Activated naive CD8-positive, alpha-beta T cell (primary cell): ENCODE data around the gene ERAP2.

Source experiments
- H3K27ac Mint-ChIP-seq: one replicate; pipeline ENCODE4 v1.8.0; 2021; ENCODE audit warnings: mixed read lengths
- H3K27me3 Mint-ChIP-seq: one replicate; pipeline ENCODE4 v1.8.0; 2021; ENCODE audit warnings: mixed read lengths
- H3K36me3 Mint-ChIP-seq: one replicate; pipeline ENCODE4 v1.8.0; 2021; ENCODE audit warnings: mixed read lengths
- H3K4me1 Mint-ChIP-seq: one replicate; pipeline ENCODE4 v1.8.0; 2021; ENCODE audit warnings: low read depth, mixed read lengths
- H3K4me3 Mint-ChIP-seq: one replicate; pipeline ENCODE4 v1.8.0; 2021; ENCODE audit warnings: mild to moderate bottlenecking, mixed read lengths
- H3K9me3 Mint-ChIP-seq: one replicate; pipeline ENCODE4 v1.8.0; 2021; ENCODE audit warnings: low read depth, mixed read lengths

ERAP2 gene

DNA sequence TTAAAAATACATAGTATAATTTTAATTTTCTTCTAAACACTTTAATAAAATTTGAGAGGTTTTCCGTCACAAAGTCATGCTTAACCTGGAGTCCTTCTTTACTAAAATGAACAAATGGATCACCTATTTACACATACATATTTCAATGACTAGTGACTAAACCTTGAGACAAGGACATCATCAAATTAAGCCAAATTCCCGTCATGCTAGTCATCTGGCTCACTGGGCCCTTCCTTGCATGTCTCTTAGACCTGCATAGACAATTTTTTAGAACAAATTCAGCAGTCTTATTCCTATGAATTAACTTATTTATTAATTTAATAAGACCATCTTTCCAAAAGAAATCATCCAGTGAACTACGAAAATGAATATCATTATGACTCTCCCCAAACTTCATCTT, 26.6 kb downstream of the ERAP2 start:
- Mint-ChIP-seq H3K27me3 (no peaks in the 10 kb centered on the region), H3K9me3 (no peaks in the 10 kb centered on the region), H3K27ac (no peak overlapping the region), H3K4me3 (no peak overlapping the region), H3K36me3 (peaks cover 26% of the 10 kb centered on the region), H3K4me1 (peaks cover 30% of the 10 kb centered on the region)

DNA sequence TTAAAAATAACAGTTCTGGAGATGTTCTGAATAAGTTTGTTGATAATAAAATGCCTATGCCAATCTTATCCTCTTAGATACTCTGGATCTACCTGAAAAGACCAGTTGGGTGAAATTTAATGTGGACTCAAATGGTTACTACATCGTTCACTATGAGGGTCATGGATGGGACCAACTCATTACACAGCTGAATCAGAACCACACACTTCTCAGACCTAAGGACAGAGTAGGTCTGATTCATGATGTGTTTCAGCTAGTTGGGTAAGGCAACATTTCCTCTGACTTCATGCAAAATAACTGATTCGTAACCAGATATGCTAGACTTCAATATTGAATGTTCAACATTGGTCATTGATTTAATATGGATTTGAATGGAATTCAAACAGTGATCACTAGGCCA, 27.0 kb downstream of the ERAP2 start:
- no peaks in the 10 kb centered on the region for H3K9me3 Mint-ChIP-seq
- peaks cover 30% of the 10 kb centered on the region for H3K4me1 Mint-ChIP-seq
- H3K36me3 Mint-ChIP-seq = peaks cover 26% of the 10 kb centered on the region
- H3K27me3 Mint-ChIP-seq = no peaks in the 10 kb centered on the region
- no peak overlapping the region for H3K27ac Mint-ChIP-seq
- H3K4me3 Mint-ChIP-seq = no peak overlapping the region

DNA sequence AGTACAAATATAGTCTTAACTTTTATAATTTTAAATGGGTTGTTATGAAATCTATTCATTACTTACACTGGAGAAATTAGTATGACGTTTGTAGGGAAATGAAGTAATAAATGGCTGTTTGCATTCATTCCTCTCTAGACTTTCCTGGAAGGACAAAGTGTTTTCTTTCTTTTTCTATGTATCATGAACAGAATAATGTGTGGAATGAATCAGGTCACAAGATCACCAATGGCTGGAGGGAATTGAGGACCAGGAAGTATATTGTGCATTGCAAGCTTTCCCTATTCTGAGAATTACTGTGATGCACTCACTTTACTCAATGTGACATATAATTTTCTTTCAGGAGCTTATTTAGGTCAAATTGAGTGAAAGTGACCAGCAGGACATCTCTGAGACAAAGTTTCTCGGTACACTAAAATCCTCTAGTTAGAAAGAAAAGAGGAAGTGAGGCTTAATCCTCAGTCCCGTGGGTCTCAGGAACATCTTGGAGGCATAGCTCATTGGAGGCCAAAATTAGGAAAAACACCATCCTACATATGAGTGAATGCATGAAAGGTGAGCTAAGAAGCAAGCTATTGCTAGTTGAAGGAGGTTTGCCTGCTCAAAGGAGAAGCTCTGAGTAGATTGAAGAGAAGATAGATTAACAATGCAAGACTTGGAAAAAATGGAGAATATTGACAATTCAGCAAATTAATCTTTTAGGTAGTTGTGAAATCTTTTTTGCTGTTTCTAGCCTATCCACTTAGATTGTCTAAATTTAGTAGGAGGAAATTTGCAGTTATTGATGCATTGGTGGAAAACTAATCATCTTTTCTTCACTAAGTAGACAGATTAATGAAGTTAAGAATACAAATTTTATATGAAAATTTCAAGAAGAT, 28.0 kb downstream of the ERAP2 start:
- H3K9me3 Mint-ChIP-seq = no peaks in the 10 kb centered on the region
- H3K27ac Mint-ChIP-seq = peak overlapping the region; percentile 58
- H3K4me3 Mint-ChIP-seq = no peak overlapping the region
- peaks cover 30% of the 10 kb centered on the region for H3K4me1 Mint-ChIP-seq
- H3K36me3 Mint-ChIP-seq = peaks cover 23% of the 10 kb centered on the region
- no peaks in the 10 kb centered on the region for H3K27me3 Mint-ChIP-seq

DNA sequence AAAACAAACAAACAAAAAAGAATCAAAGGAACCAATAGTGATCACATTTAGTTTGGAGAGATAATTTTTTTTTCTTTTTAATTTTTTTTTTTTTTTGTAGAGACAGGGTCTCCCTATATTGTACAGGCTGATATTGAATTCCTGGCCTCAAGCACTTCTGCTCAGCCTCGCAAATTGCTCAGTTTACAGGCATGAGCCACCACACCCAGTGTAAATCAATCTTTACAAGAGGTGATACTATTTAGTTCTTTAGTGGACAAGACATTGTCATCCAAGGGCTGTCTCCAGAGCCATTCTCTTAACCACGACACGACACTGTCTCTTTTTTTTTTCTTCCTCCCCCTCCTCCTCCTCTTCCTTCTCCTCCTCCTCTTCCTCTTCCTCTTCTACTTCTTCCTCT, 29.6 kb downstream of the ERAP2 start:
- Mint-ChIP-seq H3K4me1 (peaks cover 32% of the 10 kb centered on the region), H3K4me3 (no peak overlapping the region), H3K27ac (peak overlapping the region; percentile 61), H3K27me3 (no peaks in the 10 kb centered on the region), H3K36me3 (peaks cover 21% of the 10 kb centered on the region), H3K9me3 (no peaks in the 10 kb centered on the region)

DNA sequence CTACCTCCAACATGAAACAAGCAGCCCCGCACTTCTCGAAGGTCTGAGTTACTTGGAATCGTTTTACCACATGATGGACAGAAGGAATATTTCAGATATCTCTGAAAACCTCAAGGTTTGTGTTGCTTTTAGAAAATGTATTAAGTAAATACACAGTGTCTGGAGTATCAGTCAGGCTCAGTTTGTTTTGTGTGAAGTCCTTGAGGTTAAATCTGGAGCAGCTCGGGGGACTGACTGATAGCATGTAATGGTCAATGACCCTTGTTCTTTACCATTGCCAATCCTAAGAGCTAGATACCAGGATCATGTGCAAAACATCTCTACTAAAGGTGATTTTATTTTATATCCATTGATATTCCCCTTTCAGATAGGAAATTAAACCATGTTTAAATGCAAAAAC, 32.7 kb downstream of the ERAP2 start:
- Mint-ChIP-seq H3K27ac (peak overlapping the region; percentile 73), H3K27me3 (no peaks in the 10 kb centered on the region), H3K4me3 (no peak overlapping the region), H3K9me3 (no peaks in the 10 kb centered on the region), H3K36me3 (peaks cover 12% of the 10 kb centered on the region), H3K4me1 (peaks cover 24% of the 10 kb centered on the region)

DNA sequence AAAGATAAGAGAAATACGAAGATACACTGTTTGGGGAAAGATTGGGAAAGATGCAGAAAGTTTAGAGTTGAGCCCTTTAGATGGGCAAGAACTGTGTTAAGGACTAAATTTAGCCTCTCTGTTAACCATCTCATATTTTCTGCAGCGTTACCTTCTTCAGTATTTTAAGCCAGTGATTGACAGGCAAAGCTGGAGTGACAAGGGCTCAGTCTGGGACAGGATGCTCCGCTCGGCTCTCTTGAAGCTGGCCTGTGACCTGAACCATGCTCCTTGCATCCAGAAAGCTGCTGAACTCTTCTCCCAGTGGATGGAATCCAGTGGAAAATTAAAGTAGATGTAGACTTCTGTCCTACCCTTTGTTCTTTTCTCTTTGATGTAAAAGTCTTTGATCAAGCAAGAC, 33.1 kb downstream of the ERAP2 start:
- Mint-ChIP-seq H3K4me3 (no peak overlapping the region), H3K9me3 (no peaks in the 10 kb centered on the region), H3K27me3 (no peaks in the 10 kb centered on the region), H3K4me1 (peaks cover 24% of the 10 kb centered on the region), H3K36me3 (peaks cover 14% of the 10 kb centered on the region), H3K27ac (peak overlapping the region; percentile 73)

DNA sequence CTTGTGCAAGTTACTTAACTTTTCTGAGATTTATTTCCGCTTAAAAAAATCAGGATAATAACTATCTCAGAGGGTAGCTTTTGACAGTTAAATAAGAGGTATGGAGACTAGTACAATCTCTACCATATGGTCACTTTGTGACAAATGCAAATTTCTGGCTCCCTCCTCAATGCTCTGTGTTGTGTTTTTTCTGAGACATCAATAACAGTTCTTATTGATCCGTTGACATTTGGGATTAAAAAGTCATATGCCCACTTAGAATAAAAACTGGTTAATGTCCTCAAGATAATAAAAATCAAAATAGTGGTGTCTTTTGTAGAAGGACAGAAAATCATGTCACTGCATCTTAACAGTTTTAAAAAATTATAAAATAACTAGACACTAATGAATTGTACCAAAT, 34.8 kb downstream of the ERAP2 start:
- H3K36me3 Mint-ChIP-seq = peaks cover 14% of the 10 kb centered on the region

DNA sequence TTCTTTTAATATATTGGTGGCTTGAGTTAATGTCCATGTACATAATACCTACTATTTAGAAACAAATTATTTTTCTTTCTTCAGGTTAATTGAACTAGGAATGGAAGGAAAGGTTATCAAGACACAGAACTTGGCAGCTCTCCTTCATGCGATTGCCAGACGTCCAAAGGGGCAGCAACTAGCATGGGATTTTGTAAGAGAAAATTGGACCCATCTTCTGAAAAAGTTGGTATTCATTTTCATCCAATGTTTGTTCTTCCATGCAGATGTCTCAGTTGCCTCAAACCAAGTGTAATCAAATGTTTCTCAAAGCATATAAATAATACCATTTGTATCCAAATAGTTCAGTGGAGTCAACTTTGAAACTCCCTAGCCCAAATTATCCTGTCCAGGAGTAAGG, 36.9 kb downstream of the ERAP2 start:
- H3K4me3 Mint-ChIP-seq = no peak overlapping the region
- H3K4me1 Mint-ChIP-seq = peaks cover 22% of the 10 kb centered on the region
- H3K27me3 Mint-ChIP-seq = no peaks in the 10 kb centered on the region
- no peaks in the 10 kb centered on the region for H3K9me3 Mint-ChIP-seq
- H3K36me3 Mint-ChIP-seq = peaks cover 21% of the 10 kb centered on the region
- H3K27ac Mint-ChIP-seq = no peak overlapping the region

More for the DNA sequence above, 34.8 kb downstream of the ERAP2 start:
- H3K4me3 Mint-ChIP-seq = no peak overlapping the region
- H3K27ac Mint-ChIP-seq = no peak overlapping the region
- peaks cover 19% of the 10 kb centered on the region for H3K4me1 Mint-ChIP-seq
- no peaks in the 10 kb centered on the region for H3K27me3 Mint-ChIP-seq
- H3K9me3 Mint-ChIP-seq = no peaks in the 10 kb centered on the region

DNA sequence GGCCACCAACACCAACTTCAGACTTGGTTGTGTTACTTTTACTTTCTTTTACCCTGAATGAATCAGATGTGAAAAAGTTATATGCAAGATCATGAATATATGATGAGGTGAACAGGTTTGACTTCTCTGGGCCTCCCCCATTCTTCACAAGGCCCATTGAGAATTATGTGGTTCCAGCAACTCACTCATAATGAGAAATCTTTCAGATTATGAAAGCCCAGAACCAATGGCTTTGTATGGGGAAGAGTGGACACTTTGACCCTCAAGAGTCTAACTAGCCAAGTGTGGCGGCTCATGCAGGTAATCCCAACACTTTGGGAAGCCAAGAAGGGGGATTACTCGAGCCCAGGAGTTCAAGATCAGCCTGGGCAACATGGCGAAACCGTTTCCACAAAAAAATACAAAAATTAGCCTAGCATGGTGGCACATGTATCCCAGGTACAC, 43.5 kb downstream of the ERAP2 start:
- Mint-ChIP-seq H3K4me3 (peak overlapping the region; percentile 31), H3K27me3 (no peaks in the 10 kb centered on the region), H3K36me3 (peaks cover 23% of the 10 kb centered on the region), H3K4me1 (peaks cover 59% of the 10 kb centered on the region), H3K27ac (peak overlapping the region; percentile 82), H3K9me3 (no peaks in the 10 kb centered on the region)

DNA sequence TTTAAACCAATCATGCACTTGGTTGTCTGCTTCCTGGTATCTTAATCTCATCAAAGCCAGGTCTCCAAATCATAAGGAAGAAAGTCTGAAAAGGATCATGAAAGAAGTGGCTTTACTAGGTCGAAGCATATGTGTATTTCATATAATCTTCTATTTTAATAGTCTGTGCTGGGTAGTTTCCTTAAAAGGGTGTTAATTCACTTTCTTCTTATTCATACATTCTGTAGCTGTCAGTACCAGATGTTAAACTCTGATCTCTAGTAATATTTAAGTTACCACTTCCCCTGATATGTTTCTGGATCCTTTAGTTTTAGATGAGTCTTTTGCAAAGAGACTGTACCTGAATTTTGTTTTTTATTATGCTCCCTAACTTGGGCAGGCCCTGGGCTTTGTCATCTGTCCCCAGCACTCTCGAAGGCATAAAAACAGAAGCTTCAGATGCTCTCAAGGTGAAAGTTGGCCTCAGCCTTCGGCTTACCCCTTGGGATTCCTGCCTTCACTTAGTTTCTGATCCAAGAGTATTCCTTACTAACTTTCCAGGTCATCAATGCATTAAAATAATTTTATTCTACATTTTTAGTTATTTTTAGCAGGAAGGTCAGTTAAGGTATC, 44.5 kb downstream of the ERAP2 start:
- Mint-ChIP-seq H3K4me3 (no peak overlapping the region), H3K27ac (peak overlapping the region; percentile 81), H3K4me1 (peaks cover 68% of the 10 kb centered on the region), H3K36me3 (peaks cover 23% of the 10 kb centered on the region), H3K9me3 (no peaks in the 10 kb centered on the region), H3K27me3 (no peaks in the 10 kb centered on the region)

DNA sequence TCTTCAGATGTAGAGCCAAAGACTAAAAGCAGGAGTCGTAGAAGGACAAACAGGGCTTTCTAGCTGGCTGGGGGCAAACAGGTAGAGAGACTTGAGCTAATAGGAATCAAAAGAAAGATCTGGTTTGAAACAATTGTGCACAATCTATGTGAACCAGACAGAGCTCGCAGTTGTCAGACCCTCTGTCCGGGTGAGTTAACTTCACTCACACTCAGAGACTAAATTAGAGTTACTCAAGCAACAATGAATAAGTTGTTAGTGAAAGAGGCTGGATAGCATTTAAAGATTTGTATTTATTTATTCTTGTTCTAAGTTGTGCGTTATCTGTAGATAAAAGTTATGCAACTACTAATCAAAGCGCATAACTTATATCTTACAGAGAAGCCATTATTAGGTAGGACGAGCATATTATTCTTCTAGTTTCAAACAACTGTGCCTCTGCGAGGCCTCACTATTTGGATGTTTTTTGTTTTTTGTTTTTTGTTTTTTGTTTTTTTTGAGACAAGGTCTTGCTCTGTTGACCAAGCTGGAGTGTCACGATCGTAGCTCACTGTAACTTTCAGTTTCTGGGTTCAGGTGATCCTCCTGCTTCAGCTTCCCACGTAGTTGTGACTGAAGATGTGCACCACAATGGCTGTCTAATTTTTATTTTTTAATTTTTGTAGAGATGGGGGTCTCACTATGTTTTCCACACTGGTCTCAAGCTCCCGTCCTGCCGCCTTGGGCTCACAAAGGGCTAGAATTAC, 46.4 kb downstream of the ERAP2 start:
- H3K36me3 Mint-ChIP-seq = peaks cover 17% of the 10 kb centered on the region
- H3K9me3 Mint-ChIP-seq = no peaks in the 10 kb centered on the region
- no peaks in the 10 kb centered on the region for H3K27me3 Mint-ChIP-seq
- no peak overlapping the region for H3K4me3 Mint-ChIP-seq
- H3K4me1 Mint-ChIP-seq = peaks cover 73% of the 10 kb centered on the region
- peak overlapping the region; percentile 50 for H3K27ac Mint-ChIP-seq

DNA sequence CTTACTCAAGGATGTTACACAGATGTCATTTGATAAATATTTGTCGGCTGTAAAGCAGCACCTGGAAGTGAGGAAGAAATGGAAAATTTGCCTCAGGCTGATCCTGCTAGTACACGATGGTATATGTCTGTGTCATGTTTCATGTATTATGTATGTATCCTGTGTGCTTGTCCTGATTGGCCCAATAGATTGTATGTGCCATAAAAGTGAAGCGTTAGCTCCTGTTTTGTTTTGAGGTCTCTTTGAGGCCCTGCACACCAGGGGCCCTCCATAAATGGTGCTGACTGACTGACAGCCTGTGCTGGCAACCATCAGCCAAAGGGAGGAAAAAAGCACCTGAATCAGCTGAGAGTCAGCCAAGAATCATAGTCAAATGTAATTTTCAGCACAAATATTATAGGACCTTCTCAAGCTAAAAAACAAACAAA, 47.7 kb downstream of the ERAP2 start:
- Mint-ChIP-seq H3K27me3 (no peaks in the 10 kb centered on the region), H3K4me3 (no peak overlapping the region), H3K4me1 (peaks cover 73% of the 10 kb centered on the region), H3K9me3 (no peaks in the 10 kb centered on the region), H3K36me3 (peaks cover 14% of the 10 kb centered on the region), H3K27ac (peak overlapping the region; percentile 91)

DNA sequence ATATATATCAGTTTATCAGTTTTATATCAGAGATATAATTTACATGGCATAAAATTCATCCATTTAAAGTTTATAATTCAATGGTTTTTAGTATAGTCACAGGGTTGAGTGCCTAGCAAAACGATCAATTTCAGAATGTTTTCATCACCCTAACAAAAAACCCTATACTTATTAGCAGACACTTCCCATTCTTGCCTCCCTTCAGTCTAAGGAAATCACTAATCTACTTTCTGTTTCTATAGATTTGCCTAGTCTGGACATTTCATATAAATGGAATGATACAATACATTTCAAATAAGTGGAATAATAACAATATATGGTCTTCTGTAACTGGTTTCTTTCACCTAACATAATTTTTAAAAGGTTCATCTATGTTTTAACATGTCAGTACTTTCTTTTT, 50.0 kb downstream of the ERAP2 start:
- H3K4me1 Mint-ChIP-seq = peaks cover 71% of the 10 kb centered on the region
- no peak overlapping the region for H3K4me3 Mint-ChIP-seq
- peaks cover 7% of the 10 kb centered on the region for H3K36me3 Mint-ChIP-seq
- no peaks in the 10 kb centered on the region for H3K9me3 Mint-ChIP-seq
- H3K27ac Mint-ChIP-seq = peak overlapping the region; percentile 91
- no peaks in the 10 kb centered on the region for H3K27me3 Mint-ChIP-seq

DNA sequence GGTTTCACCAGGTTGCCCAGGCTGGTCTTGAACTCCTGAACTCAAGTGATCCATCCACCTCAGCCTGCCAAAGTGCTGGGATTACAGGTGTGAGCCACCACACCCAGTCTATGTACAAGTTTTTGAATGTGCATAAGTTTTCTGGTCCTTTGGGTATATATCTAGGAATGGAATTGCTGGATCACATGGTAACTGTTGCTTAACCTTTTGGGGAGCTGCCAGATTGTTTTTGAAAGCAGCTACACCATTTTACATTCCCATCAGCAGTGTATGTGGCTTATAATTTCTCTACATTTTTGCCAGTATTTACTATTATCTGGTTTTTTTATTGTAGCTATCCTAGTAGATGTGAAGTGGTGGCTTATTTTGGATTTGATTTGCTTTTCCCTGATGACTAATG, 50.7 kb downstream of the ERAP2 start:
- no peaks in the 10 kb centered on the region for H3K9me3 Mint-ChIP-seq
- peaks cover 73% of the 10 kb centered on the region for H3K4me1 Mint-ChIP-seq
- peaks cover 7% of the 10 kb centered on the region for H3K36me3 Mint-ChIP-seq
- no peaks in the 10 kb centered on the region for H3K27me3 Mint-ChIP-seq
- no peak overlapping the region for H3K4me3 Mint-ChIP-seq
- no peak overlapping the region for H3K27ac Mint-ChIP-seq
